GM18526 (cell line): ENCODE data around the gene SMIM33.

Experiments
- POLR2A ChIP-seq: IDR thresholded peaks from 3 replicates; pipeline ENCODE4 v1.6.1; 2011; ENCODE audit not compliant: insufficient read length; ENCODE audit errors: extremely low read depth

SMIM33 gene

GRCh38 chr5:139470821-139471300, at the start of gene SMIM33:
Gene SMIM33, plus strand, starts transcription at chr5:139471004. Its CDS starts 118 bp downstream, at chr5:139471122.
- no peak for TF ChIP-seq POLR2A

GRCh38 chr5:139422307-139422893, 48.4 kb upstream of the SMIM33 start:
- TF ChIP-seq POLR2A, result no peak

GRCh38 chr5:139425497-139425896, 45.3 kb upstream of the SMIM33 start:
- no peak for TF ChIP-seq POLR2A

GRCh38 chr5:139426203-139426885, 44.5 kb upstream of the SMIM33 start:
- TF ChIP-seq POLR2A, result no peak

GRCh38 chr5:139430015-139430414, 40.8 kb upstream of the SMIM33 start:
- no peak for TF ChIP-seq POLR2A

GRCh38 chr5:139431706-139432105, 39.1 kb upstream of the SMIM33 start:
- no peak for TF ChIP-seq POLR2A

GRCh38 chr5:139435676-139436075, 35.1 kb upstream of the SMIM33 start:
- TF ChIP-seq POLR2A, result no peak

- no peak for TF ChIP-seq POLR2A
These were observed 32.1 kb upstream of the SMIM33 start for GRCh38 chr5:139438707-139439012.

- TF ChIP-seq POLR2A, result peak; percentile 43
These were observed 31.5 kb upstream of the SMIM33 start, which contains the start of gene DNAJC18 for GRCh38 chr5:139439013-139439903. Gene DNAJC18, minus strand, starts transcription at chr5:139439525. Its CDS starts 80 bp downstream, at chr5:139439445.

GRCh38 chr5:139443831-139444453, 26.9 kb upstream of the SMIM33 start:
- TF ChIP-seq POLR2A, result no peak

GRCh38 chr5:139445325-139446170, 25.3 kb upstream of the SMIM33 start:
- TF ChIP-seq POLR2A, result no peak

- no peak for TF ChIP-seq POLR2A
These were observed 23.6 kb upstream of the SMIM33 start for GRCh38 chr5:139446956-139447779.

GRCh38 chr5:139451176-139451575, 19.6 kb upstream of the SMIM33 start:
- no peak for TF ChIP-seq POLR2A
